Keratinocyte (primary cell): ENCODE data around the gene SEL1L3. TPM values are rescaled to one million over a fixed set of nuclear protein-coding genes. Genes with fewer than 3 reads are reported as not detected.

Experiments used
- DNase-seq: peaks from one replicate; pipeline ENCODE4 v3.0.0-alpha.2; 2011; ENCODE audit warnings: low read depth, missing footprints, low spot score
- FAIRE-seq: peaks from 2 replicates; lab custom pipeline; 2011; peaks lifted over from hg19 to GRCh38; lab: Jason Lieb, UNC
- H2AFZ ChIP-seq: 2 replicates; pipeline ENCODE4 v1.6.0; 2012; ENCODE audit warnings: low read length, control low read depth, inconsistent platforms; ENCODE audit not compliant: control insufficient read depth
- H3K27ac ChIP-seq: 2 replicates; pipeline ENCODE4 v1.5.1; 2011; ENCODE audit warnings: low read length; ENCODE audit not compliant: control insufficient read depth, insufficient read depth
- H3K27me3 ChIP-seq: 3 replicates; pipeline ENCODE4 v1.6.0; 2011; ENCODE audit warnings: low read length; ENCODE audit not compliant: control insufficient read depth, insufficient read depth; ENCODE audit errors: extremely low read depth
- H3K36me3 ChIP-seq, 2 experiments: 2 replicates in 1 of 2; 3 replicates in 1 of 2; pipeline ENCODE4 v1.5.1; 2011; ENCODE audit warnings: low read length in 2 of 2, mild to moderate bottlenecking in 1 of 2; ENCODE audit not compliant: control insufficient read depth in 2 of 2, insufficient read depth in 2 of 2; ENCODE audit errors: extremely low read depth in 1 of 2
- H3K4me1 ChIP-seq: 3 replicates; pipeline ENCODE4 v1.5.1; 2011; ENCODE audit warnings: low read length; ENCODE audit not compliant: control insufficient read depth, insufficient read depth; ENCODE audit errors: extremely low read depth
- H3K4me2 ChIP-seq: 3 replicates; pipeline ENCODE4 v1.6.0; 2011; ENCODE audit warnings: low read depth, low read length; ENCODE audit not compliant: control insufficient read depth, insufficient read depth; ENCODE audit errors: extremely low read depth
- H3K4me3 ChIP-seq, 3 experiments: fragments of 200-600 bp in 1 of 3; sonication (generic) in 1 of 3; 2 replicates in 2 of 3; 3 replicates in 1 of 3; pipeline ENCODE4 v1.5.1; 2011 to 2016; ENCODE audit warnings: low read length in 3 of 3, mild to moderate bottlenecking in 3 of 3, control low read depth in 2 of 3, inconsistent platforms in 1 of 3, low read depth in 1 of 3, mixed read lengths in 1 of 3, mixed run types in 1 of 3, moderate library complexity in 1 of 3; ENCODE audit not compliant: control insufficient read depth in 2 of 3, insufficient read depth in 2 of 3; ENCODE audit errors: extremely low read depth in 1 of 3
- H3K79me2 ChIP-seq: 2 replicates; pipeline ENCODE4 v1.6.0; 2012; ENCODE audit warnings: low read length; ENCODE audit not compliant: control insufficient read depth, insufficient read depth
- H3K9ac ChIP-seq: 3 replicates; pipeline ENCODE4 v1.6.0; 2011; ENCODE audit warnings: low read length; ENCODE audit not compliant: control insufficient read depth, insufficient read depth; ENCODE audit errors: extremely low read depth
- H3K9me1 ChIP-seq: 3 replicates; pipeline ENCODE4 v1.6.0; 2011; ENCODE audit warnings: low read length; ENCODE audit not compliant: control insufficient read depth, insufficient read depth; ENCODE audit errors: extremely low read depth
- H3K9me3 ChIP-seq: 2 replicates; pipeline ENCODE4 v1.5.1; 2012; ENCODE audit warnings: low read depth, low read length; ENCODE audit not compliant: control insufficient read depth
- H4K20me1 ChIP-seq: 3 replicates; pipeline ENCODE4 v1.6.0; 2011; ENCODE audit warnings: low read length; ENCODE audit not compliant: control insufficient read depth, insufficient read depth; ENCODE audit errors: extremely low read depth
- EZH2 ChIP-seq: IDR thresholded peaks from one replicate; pipeline ENCODE4 v1.6.1; 2012; ENCODE audit warnings: inconsistent platforms, mild to moderate bottlenecking, low read length, moderate library complexity
- dilution Hi-C: fragments of 300-500 bp; cut with MboI; formaldehyde crosslinking; loops from one replicate; pipeline ENCODE4 v1.7.0; 2020; ENCODE audit warnings: low sequenced_read_pairs; ENCODE audit not compliant: extremely low pct_ligation_motif_present
- polyA plus RNA-seq, 5 experiments: library from polyadenylated mRNA; depleted of rRNA in 3 of 5; stranded (reverse) in 3 of 5; stranded (forward) in 1 of 5; unstranded in 1 of 5; fragments of >200 nt; gene quantifications; 1 replicate in 1 of 5; 2 replicates in 3 of 5; 3 replicates in 1 of 5; pipeline versions ENCODE4 v1.2.1 to v1.2.3, GENCODE V29; 2011 to 2012; ENCODE audit warnings: missing spikeins in 2 of 5, low read depth in 1 of 5, low replicate concordance in 1 of 5
- TF ChIP-seq, protein P1 (sequence below), 3 experiments: IDR thresholded peaks in 1 of 3; conservative IDR thresholded peaks in 1 of 3; optimal IDR thresholded peaks in 1 of 3; 2 replicates in 2 of 3; 3 replicates in 1 of 3; pipeline versions ENCODE3 to v1.5.1; 2011; ENCODE audit warnings: low read length in 3 of 3, mild to moderate bottlenecking in 3 of 3, moderate library complexity in 2 of 3, control low read depth in 1 of 3, inconsistent platforms in 1 of 3; ENCODE audit not compliant: insufficient read depth in 2 of 3; ENCODE audit errors: extremely low read depth in 1 of 3

Gene SEL1L3
- polyA plus RNA-seq, 1 donor (not counting 4 experiments of a cell fraction or from before 2014, with no cell fraction given): 67.9 TPM

- no peaks in the 10 kb centered on the region for H3K9me1 ChIP-seq
- H3K4me1 ChIP-seq: peaks cover 4% of the 10 kb centered on the region
- H4K20me1 ChIP-seq: no peaks in the 10 kb centered on the region
- H3K36me3 ChIP-seq: no peaks in the 10 kb centered on the region
- no peak overlapping the region for H3K9ac ChIP-seq
- H3K4me2 ChIP-seq: no peak overlapping the region
- no peak for TF ChIP-seq EZH2
- TF ChIP-seq, protein P1, sequence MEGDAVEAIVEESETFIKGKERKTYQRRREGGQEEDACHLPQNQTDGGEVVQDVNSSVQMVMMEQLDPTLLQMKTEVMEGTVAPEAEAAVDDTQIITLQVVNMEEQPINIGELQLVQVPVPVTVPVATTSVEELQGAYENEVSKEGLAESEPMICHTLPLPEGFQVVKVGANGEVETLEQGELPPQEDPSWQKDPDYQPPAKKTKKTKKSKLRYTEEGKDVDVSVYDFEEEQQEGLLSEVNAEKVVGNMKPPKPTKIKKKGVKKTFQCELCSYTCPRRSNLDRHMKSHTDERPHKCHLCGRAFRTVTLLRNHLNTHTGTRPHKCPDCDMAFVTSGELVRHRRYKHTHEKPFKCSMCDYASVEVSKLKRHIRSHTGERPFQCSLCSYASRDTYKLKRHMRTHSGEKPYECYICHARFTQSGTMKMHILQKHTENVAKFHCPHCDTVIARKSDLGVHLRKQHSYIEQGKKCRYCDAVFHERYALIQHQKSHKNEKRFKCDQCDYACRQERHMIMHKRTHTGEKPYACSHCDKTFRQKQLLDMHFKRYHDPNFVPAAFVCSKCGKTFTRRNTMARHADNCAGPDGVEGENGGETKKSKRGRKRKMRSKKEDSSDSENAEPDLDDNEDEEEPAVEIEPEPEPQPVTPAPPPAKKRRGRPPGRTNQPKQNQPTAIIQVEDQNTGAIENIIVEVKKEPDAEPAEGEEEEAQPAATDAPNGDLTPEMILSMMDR (optimal IDR thresholded peaks at IDR 0.05 in 1 of 3, IDR thresholded peaks at IDR 0.05 in 1 of 3, conservative IDR thresholded peaks at IDR 0.05 in 1 of 3; ENCODE audit: extremely low read depth in 1 of 3, insufficient read depth in 2 of 3, low read length in 3 of 3): no peak
- H3K27ac ChIP-seq: no peak overlapping the region
- H3K79me2 ChIP-seq: no peaks in the 10 kb centered on the region
- no peaks in the 10 kb centered on the region for H3K9me3 ChIP-seq
- no peak overlapping the region for H3K4me3 ChIP-seq
- no peak overlapping the region for H2AFZ ChIP-seq
- dilution Hi-C loops: no loop called here
- H3K27me3 ChIP-seq: no peaks in the 10 kb centered on the region
- FAIRE-seq: no peak
- no peak for DNase-seq
Observed at GRCh38 chr4:25904748-25905082, 41.9 kb upstream of the SEL1L3 start.

DNA sequence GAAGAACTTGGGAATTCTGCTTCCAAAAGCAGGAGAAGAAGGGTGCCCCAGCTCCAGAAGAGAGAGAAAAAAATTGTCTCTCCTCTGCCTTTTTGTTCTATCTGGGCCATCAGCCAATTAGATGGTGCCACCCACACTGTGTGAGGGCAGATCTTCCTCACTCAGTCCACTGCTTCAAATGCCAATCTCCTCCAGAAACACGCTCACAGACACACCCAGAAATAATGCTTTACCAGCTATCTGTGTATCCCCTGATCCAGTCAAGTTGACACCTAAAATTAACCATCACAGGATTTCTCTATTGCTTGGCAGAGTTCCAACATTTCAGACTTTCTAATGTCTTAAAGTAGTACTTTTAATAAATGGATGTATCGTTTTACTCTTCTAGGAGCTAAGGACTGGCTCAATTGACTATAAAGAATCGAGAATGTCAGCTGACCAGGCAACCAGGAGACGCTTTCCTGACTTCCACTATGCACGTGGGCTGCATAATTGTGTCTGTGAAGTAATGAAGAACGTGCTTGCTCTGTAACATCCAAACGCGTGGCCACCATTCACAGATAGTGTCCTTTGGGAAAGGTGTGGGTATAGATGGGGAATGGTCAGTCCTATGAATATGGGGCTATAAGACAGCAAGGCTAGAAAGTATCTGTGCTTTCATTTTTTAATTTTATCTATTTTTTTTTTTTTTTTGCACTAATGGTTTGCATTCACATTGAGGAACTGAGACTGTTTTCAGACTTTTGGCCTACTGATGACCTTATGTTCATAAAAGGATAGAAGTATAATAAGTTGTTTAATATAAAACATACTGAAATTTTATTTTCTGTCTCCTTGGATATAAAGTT lies 41.3 kb upstream of the SEL1L3 start:
- dilution Hi-C loops: no loop called here
- Histone ChIP-seq H3K27me3 (no peaks in the 10 kb centered on the region), H3K9ac (no peak overlapping the region), H3K9me1 (no peaks in the 10 kb centered on the region), H3K4me3 (no peak overlapping the region), H3K79me2 (no peaks in the 10 kb centered on the region), H3K4me1 (peaks cover 4% of the 10 kb centered on the region), H4K20me1 (no peaks in the 10 kb centered on the region), H3K9me3 (no peaks in the 10 kb centered on the region), H2AFZ (no peak overlapping the region), H3K4me2 (no peak overlapping the region), H3K27ac (no peak overlapping the region), H3K36me3 (no peaks in the 10 kb centered on the region)
- no peak for FAIRE-seq
- no peak for DNase-seq
- TF ChIP-seq, protein P1 (optimal IDR thresholded peaks at IDR 0.05 in 1 of 3, IDR thresholded peaks at IDR 0.05 in 1 of 3, conservative IDR thresholded peaks at IDR 0.05 in 1 of 3; ENCODE audit: extremely low read depth in 1 of 3, insufficient read depth in 2 of 3, low read length in 3 of 3): no peak
- no peak for TF ChIP-seq EZH2
